Measurements from ENCODE around the gene ESRP2.

ESRP2 gene

GRCh38 chr16:68279726-68280558 lies 44.0 kb upstream of the ESRP2 start:
- no peak overlapping the region for H3K27ac ChIP-seq
- H3K4me3 ChIP-seq: no peak overlapping the region
- TF ChIP-seq, protein P1, sequence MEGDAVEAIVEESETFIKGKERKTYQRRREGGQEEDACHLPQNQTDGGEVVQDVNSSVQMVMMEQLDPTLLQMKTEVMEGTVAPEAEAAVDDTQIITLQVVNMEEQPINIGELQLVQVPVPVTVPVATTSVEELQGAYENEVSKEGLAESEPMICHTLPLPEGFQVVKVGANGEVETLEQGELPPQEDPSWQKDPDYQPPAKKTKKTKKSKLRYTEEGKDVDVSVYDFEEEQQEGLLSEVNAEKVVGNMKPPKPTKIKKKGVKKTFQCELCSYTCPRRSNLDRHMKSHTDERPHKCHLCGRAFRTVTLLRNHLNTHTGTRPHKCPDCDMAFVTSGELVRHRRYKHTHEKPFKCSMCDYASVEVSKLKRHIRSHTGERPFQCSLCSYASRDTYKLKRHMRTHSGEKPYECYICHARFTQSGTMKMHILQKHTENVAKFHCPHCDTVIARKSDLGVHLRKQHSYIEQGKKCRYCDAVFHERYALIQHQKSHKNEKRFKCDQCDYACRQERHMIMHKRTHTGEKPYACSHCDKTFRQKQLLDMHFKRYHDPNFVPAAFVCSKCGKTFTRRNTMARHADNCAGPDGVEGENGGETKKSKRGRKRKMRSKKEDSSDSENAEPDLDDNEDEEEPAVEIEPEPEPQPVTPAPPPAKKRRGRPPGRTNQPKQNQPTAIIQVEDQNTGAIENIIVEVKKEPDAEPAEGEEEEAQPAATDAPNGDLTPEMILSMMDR (IDR thresholded peaks at IDR 0.05): no peak
- DNase-seq (ENCODE audit: low spot score): no peak

GRCh38 chr16:68276223-68276622 lies 40.3 kb upstream of the ESRP2 start:
- H3K27ac ChIP-seq: peak overlapping the region; percentile 6 to 18
- H3K4me3 ChIP-seq: no peak overlapping the region
- TF ChIP-seq, protein P1 (IDR thresholded peaks at IDR 0.05): no peak
- DNase-seq (ENCODE audit: low spot score): no peak

DNA sequence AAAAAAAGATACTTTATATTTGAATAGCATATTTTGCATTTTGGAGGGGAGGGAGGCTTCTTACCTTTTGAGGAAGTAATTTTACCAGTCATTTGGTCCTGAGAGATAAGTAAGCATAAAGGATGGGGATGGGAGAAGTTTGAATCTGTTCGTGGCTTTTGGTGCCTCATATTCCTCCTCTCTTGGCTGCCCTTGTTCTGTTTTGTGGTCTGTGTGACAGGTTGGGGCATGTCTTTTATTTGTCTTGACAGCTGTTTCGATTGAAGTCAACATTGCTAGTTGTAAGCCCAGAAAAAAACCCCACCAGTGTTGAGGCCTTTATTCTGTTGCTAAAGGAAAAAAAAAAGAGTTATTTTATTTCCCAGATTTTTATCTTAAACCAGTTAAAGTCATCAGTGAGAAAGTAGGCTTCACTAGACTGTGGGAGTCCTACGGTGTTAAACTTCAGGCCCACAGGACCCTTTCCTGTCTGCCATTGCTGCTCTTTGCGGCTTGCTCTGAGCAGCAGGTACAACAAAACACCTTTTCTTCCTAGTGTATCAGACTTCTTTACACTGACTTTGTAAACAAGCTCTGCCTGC lies 39.8 kb upstream of the ESRP2 start:
- TF ChIP-seq, protein P1 (IDR thresholded peaks at IDR 0.05): no peak
- Histone ChIP-seq H3K4me3 (no peak overlapping the region), H3K27ac (peak overlapping the region in 1 of 2 donors; percentile 6)
- DNase-seq (ENCODE audit: low spot score): no peak

DNA sequence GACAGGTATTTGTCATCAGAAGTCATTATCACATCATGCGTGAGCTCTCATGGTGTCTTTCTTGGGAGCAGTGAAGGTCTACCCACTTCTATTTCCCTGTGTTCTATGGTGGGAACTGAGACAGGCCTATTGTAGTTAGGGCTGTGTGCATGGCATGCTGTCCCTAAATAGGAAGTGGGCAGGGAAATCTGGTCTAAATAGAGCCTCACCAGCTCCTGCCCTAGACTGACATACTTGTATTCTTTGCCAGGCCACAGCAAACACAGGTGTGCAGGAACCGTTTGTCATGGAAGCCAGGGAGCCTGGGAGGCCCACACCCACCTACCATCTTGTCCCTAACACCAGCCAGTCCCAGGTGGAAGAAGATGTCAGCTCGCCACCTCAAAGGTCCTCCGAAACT lies 38.5 kb upstream of the ESRP2 start:
- Histone ChIP-seq H3K4me3 (no peak overlapping the region), H3K27ac (no peak overlapping the region)
- DNase-seq (ENCODE audit: low spot score): no peak
- TF ChIP-seq, protein P1 (IDR thresholded peaks at IDR 0.05): no peak

DNA sequence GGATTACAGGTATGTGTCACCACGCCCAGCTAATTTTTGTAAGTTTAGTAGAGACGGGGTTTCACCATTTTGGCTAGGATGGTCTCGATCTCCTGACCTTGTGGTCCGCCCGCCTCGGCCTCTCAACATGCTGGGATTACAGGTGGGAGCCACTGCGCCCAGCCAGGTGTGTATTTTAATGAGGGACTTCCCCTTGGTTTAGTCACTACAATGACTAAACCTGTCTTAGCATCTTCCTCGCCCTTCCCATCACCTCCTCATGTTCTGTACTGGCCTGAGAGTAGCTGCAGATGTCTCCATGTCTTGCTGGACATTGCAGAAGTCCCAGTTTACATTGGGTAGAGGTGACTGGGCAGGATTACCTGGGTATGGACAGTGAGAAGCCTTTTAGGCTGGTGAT lies 38.0 kb upstream of the ESRP2 start:
- H3K4me3 ChIP-seq: no peak overlapping the region
- no peak for DNase-seq (ENCODE audit: low spot score)
- no peak overlapping the region for H3K27ac ChIP-seq
- TF ChIP-seq, protein P1 (IDR thresholded peaks at IDR 0.05): no peak

DNA sequence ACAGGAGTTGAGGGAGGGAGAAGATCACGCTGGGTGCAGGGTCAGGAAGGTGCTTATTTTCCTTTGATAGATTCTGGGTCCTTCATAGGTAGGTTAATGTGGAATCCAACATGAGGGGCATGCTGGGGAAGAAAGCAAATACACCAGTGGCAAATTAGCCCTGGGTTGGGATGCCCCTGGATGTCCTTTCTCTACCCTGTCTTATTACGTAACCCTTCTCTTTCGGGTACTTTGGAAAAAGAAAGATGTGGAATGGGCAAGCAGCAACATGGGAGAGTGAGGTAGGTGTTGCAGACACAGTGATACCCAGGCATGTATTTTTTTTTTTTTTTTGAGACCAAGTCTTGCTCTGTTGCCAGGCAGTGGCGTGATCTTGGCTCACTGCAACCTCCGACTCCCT lies 37.5 kb upstream of the ESRP2 start:
- Histone ChIP-seq H3K4me3 (no peak overlapping the region), H3K27ac (no peak overlapping the region)
- no peak for DNase-seq (ENCODE audit: low spot score)
- TF ChIP-seq, protein P1 (IDR thresholded peaks at IDR 0.05): no peak

All from coronary artery (tissue), 2 donors.